Measurements from ENCODE around the gene PXMP2.

Gene PXMP2

DNA sequence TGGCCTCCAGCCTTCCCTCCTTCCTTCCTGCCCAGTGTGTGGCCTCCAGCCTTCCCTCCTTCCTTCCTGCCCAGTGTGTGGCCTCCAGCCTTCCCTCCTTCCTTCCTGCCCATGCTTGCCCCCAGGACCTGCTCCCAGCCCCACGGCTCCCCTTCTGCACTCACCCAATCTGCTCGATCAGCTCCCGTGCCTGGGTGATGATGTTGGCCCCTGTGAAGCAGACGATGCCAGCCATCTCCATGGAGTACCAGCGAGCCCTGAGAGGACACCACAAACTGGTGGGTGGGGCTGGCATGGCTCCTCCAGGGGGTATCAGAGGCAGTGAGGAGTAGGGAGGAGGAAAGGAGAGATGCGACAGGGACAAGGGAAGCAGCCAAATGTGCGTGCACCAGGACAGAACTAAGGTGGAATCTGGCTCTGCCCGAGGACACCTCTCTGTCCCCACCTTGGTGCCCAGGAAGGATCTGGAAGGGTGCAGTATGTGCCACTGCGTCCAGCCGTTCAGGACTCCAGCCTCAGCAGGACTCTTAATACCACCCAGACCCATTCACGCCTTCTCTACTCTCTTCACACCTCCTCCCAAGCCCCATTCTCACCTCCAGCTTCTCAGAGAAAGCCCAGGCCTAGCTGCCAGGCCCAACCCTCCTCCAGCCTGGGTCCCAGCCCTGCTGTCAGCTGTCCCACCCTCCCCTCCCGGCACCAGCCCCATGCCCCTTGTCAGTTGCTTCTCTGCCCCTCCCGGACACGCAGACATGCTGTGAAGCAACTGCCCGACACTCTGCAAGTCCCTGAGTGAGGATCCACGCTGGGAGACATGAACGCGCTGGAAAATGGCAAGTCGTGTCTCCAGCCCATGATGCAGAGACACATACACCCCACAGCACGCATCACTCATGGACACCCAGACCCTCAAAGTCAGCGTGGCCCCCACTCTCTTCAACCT, 22.9 kb upstream of the PXMP2 start:
- no peak overlapping the region for H3K4me3 ChIP-seq (ENCODE audit: low read depth, low read length)
- no peaks in the 10 kb centered on the region for H3K27me3 ChIP-seq (ENCODE audit: control insufficient read depth, insufficient read depth, low read length)
- H3K36me3 ChIP-seq (ENCODE audit: control insufficient read depth, insufficient read depth, low read length): peaks cover 82% of the 10 kb centered on the region
- no peaks in the 10 kb centered on the region for H3K9me3 ChIP-seq (ENCODE audit: control insufficient read depth, insufficient read depth, low read length)
- no peak overlapping the region for H3K9ac ChIP-seq (ENCODE audit: low read depth, low read length)
- no peaks in the 10 kb centered on the region for H3K4me1 ChIP-seq (ENCODE audit: control insufficient read depth, insufficient read depth, low read length)

- Histone ChIP-seq H3K9me3 (ENCODE audit: control insufficient read depth, insufficient read depth, low read length) (no peaks in the 10 kb centered on the region), H3K27me3 (ENCODE audit: control insufficient read depth, insufficient read depth, low read length) (no peaks in the 10 kb centered on the region), H3K4me3 (ENCODE audit: low read depth, low read length) (no peak overlapping the region), H3K36me3 (ENCODE audit: control insufficient read depth, insufficient read depth, low read length) (peaks cover 84% of the 10 kb centered on the region), H3K9ac (ENCODE audit: low read depth, low read length) (no peak overlapping the region), H3K4me1 (ENCODE audit: control insufficient read depth, insufficient read depth, low read length) (no peaks in the 10 kb centered on the region)
Measured at GRCh38 chr12:132665149-132665491, 22.3 kb upstream of the PXMP2 start.

DNA sequence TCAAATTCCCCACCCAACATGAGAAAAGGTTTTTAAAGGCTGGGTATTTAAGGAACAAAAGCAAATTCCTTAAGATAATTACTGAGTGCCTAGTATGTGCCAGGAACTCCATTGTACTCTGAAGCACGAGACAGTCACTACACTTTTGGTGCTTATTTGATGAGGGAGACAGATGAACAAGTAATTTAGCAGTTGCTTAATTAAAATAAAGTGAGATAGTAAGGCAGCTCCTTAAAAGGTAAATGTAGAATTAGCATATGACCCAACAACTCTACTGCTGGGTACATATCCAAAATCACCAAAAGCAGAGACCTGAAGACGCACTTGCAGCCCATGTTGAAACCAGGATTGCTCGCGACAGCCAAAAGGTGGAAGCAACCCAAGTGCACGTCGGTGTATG, 21.6 kb upstream of the PXMP2 start:
- H3K27me3 ChIP-seq (ENCODE audit: control insufficient read depth, insufficient read depth, low read length): no peaks in the 10 kb centered on the region
- peaks cover 78% of the 10 kb centered on the region for H3K36me3 ChIP-seq (ENCODE audit: control insufficient read depth, insufficient read depth, low read length)
- H3K4me3 ChIP-seq (ENCODE audit: low read depth, low read length): no peak overlapping the region
- H3K4me1 ChIP-seq (ENCODE audit: control insufficient read depth, insufficient read depth, low read length): no peaks in the 10 kb centered on the region
- no peaks in the 10 kb centered on the region for H3K9me3 ChIP-seq (ENCODE audit: control insufficient read depth, insufficient read depth, low read length)
- no peak overlapping the region for H3K9ac ChIP-seq (ENCODE audit: low read depth, low read length)

GRCh38 chr12:132668191-132669088, 18.9 kb upstream of the PXMP2 start:
- H3K36me3 ChIP-seq (ENCODE audit: control insufficient read depth, insufficient read depth, low read length): peaks cover 71% of the 10 kb centered on the region
- H3K27me3 ChIP-seq (ENCODE audit: control insufficient read depth, insufficient read depth, low read length): no peaks in the 10 kb centered on the region
- no peaks in the 10 kb centered on the region for H3K9me3 ChIP-seq (ENCODE audit: control insufficient read depth, insufficient read depth, low read length)
- H3K4me1 ChIP-seq (ENCODE audit: control insufficient read depth, insufficient read depth, low read length): no peaks in the 10 kb centered on the region
- H3K4me3 ChIP-seq (ENCODE audit: low read depth, low read length): no peak overlapping the region
- H3K9ac ChIP-seq (ENCODE audit: low read depth, low read length): no peak overlapping the region

DNA sequence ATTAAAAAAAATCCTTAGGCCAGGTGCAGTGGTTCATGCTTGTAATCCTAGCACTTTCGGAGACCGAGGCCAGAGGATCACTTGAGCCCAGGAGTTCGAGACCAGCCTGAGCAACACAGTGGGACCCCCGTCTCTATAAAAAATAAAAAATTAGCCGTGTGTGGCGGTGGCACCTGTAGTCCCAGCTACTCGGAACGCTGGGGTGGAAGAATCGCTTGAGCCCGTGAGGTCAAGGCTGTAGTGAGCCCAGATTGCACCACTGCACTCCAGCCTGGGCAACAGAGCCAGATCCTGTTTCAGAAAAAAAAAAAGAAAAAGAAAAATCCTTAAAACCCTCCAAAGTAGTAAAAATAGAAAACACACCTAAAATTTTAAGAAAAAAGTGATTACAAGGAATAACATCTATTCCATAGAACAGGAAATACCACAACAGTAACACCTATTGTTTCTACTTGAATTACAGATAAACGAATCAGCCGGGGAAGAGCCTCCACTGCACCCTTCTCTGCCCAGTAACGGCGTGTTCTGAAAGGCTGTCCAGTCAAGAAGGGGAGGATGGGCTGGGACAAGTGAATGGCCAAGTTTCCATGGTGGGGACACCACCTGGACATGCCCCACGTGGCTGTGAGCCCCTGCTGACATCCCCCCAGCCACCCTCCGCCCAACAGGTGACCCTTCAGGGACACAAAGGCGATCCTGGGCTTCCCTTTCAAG, 18.1 kb upstream of the PXMP2 start:
- H3K4me1 ChIP-seq (ENCODE audit: control insufficient read depth, insufficient read depth, low read length): no peaks in the 10 kb centered on the region
- H3K9ac ChIP-seq (ENCODE audit: low read depth, low read length): no peak overlapping the region
- H3K27me3 ChIP-seq (ENCODE audit: control insufficient read depth, insufficient read depth, low read length): no peaks in the 10 kb centered on the region
- H3K9me3 ChIP-seq (ENCODE audit: control insufficient read depth, insufficient read depth, low read length): no peaks in the 10 kb centered on the region
- no peak overlapping the region for H3K4me3 ChIP-seq (ENCODE audit: low read depth, low read length)
- H3K36me3 ChIP-seq (ENCODE audit: control insufficient read depth, insufficient read depth, low read length): peaks cover 70% of the 10 kb centered on the region

- H3K27me3 ChIP-seq (ENCODE audit: control insufficient read depth, insufficient read depth, low read length): no peaks in the 10 kb centered on the region
- H3K4me1 ChIP-seq (ENCODE audit: control insufficient read depth, insufficient read depth, low read length): no peaks in the 10 kb centered on the region
- H3K36me3 ChIP-seq (ENCODE audit: control insufficient read depth, insufficient read depth, low read length): peaks cover 69% of the 10 kb centered on the region
- no peaks in the 10 kb centered on the region for H3K9me3 ChIP-seq (ENCODE audit: control insufficient read depth, insufficient read depth, low read length)
- no peak overlapping the region for H3K4me3 ChIP-seq (ENCODE audit: low read depth, low read length)
- H3K9ac ChIP-seq (ENCODE audit: low read depth, low read length): no peak overlapping the region
Measured at GRCh38 chr12:132672116-132672515, 15.3 kb upstream of the PXMP2 start.

DNA sequence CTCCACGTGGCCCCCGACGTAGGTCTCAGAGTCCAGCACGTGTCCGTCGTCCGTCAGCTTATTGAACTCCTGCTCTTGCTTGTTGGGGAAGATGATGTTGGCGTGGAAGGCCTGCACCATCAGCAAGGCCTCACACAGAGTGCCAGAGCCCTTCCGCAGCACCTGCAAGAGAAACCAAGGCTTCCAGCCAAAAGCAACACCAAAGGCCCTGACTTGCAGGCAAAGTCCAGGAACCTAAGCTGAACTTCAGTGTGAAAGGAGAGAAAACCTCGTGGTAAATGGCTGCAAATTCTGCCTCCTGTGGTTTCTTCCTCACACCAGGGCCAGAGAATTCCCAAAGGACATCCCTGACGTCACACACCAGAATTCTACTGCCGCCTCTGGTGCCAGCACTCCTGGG, 14.7 kb upstream of the PXMP2 start:
- H3K9me3 ChIP-seq (ENCODE audit: control insufficient read depth, insufficient read depth, low read length): no peaks in the 10 kb centered on the region
- H3K27me3 ChIP-seq (ENCODE audit: control insufficient read depth, insufficient read depth, low read length): no peaks in the 10 kb centered on the region
- no peak overlapping the region for H3K9ac ChIP-seq (ENCODE audit: low read depth, low read length)
- H3K4me3 ChIP-seq (ENCODE audit: low read depth, low read length): no peak overlapping the region
- no peaks in the 10 kb centered on the region for H3K4me1 ChIP-seq (ENCODE audit: control insufficient read depth, insufficient read depth, low read length)
- H3K36me3 ChIP-seq (ENCODE audit: control insufficient read depth, insufficient read depth, low read length): peaks cover 69% of the 10 kb centered on the region

DNA sequence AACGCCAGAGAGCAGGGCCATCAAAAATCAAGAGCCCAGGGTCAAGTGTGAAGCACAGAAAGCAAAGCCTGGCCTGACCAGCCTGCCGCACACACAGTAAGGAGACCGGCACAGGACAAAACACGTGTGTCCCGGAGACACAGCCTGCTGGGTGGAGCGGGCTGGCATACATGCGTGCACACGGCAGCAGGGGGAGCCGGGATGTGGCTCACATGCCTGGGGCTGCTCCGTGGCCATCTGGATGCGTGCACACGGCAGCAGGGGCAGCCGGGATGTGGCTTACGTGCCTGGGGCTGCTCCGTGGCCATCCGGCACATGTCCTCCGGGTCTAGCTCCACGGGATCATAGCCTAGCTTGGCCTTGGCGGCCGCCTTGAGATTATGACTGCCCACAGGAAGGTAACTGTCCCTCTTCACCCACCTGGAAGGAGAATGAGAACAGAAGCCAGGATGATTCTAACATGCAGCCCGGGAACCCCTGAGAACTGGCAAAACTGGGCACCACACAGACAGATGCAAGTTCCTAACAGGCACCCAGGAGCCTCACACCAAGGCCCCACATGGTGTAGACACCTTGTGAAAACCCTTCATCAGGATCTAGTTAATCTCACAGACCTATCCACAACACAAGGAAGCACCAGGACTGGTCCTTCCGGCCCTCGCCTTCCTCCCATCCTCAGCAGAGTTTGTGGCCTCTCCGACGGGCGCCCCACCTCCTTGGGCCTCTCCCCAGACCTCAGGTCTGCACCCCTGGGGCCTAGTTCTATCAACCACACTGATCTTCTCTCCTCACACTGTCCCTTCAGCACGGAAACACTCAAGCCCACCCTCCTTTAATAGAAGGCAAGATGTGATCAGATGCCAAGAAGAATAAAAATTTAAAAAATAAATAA, 13.9 kb upstream of the PXMP2 start:
- Histone ChIP-seq H3K9ac (ENCODE audit: low read depth, low read length) (no peak overlapping the region), H3K9me3 (ENCODE audit: control insufficient read depth, insufficient read depth, low read length) (no peaks in the 10 kb centered on the region), H3K36me3 (ENCODE audit: control insufficient read depth, insufficient read depth, low read length) (peaks cover 62% of the 10 kb centered on the region), H3K4me1 (ENCODE audit: control insufficient read depth, insufficient read depth, low read length) (no peaks in the 10 kb centered on the region), H3K27me3 (ENCODE audit: control insufficient read depth, insufficient read depth, low read length) (no peaks in the 10 kb centered on the region), H3K4me3 (ENCODE audit: low read depth, low read length) (no peak overlapping the region)

- no peak overlapping the region for H3K4me3 ChIP-seq (ENCODE audit: low read depth, low read length)
- no peaks in the 10 kb centered on the region for H3K27me3 ChIP-seq (ENCODE audit: control insufficient read depth, insufficient read depth, low read length)
- H3K9ac ChIP-seq (ENCODE audit: low read depth, low read length): no peak overlapping the region
- H3K36me3 ChIP-seq (ENCODE audit: control insufficient read depth, insufficient read depth, low read length): peaks cover 65% of the 10 kb centered on the region
- H3K4me1 ChIP-seq (ENCODE audit: control insufficient read depth, insufficient read depth, low read length): no peaks in the 10 kb centered on the region
- no peaks in the 10 kb centered on the region for H3K9me3 ChIP-seq (ENCODE audit: control insufficient read depth, insufficient read depth, low read length)
Measured at GRCh38 chr12:132674561-132674960, 12.8 kb upstream of the PXMP2 start.

GRCh38 chr12:132675757-132676432, 11.5 kb upstream of the PXMP2 start:
- no peaks in the 10 kb centered on the region for H3K9me3 ChIP-seq (ENCODE audit: control insufficient read depth, insufficient read depth, low read length)
- H3K27me3 ChIP-seq (ENCODE audit: control insufficient read depth, insufficient read depth, low read length): no peaks in the 10 kb centered on the region
- H3K9ac ChIP-seq (ENCODE audit: low read depth, low read length): no peak overlapping the region
- no peaks in the 10 kb centered on the region for H3K4me1 ChIP-seq (ENCODE audit: control insufficient read depth, insufficient read depth, low read length)
- no peak overlapping the region for H3K4me3 ChIP-seq (ENCODE audit: low read depth, low read length)
- peaks cover 64% of the 10 kb centered on the region for H3K36me3 ChIP-seq (ENCODE audit: control insufficient read depth, insufficient read depth, low read length)

All from iPS-15b (cell line).